NK-92 (cell line): ENCODE data around the gene CCDC116.
"Not testable (repeated sequence)": the region's sequence is repeated elsewhere in the genome, so short reads cannot be mapped to it uniquely, and the experiment has no call there.

ENCODE experiments used
- DNase-seq: peaks from one replicate; lab custom pipeline; 2025; ENCODE audit not compliant: unreplicated experiment; lab: John Stamatoyannopoulos, UW

The CCDC116 gene

DNA sequence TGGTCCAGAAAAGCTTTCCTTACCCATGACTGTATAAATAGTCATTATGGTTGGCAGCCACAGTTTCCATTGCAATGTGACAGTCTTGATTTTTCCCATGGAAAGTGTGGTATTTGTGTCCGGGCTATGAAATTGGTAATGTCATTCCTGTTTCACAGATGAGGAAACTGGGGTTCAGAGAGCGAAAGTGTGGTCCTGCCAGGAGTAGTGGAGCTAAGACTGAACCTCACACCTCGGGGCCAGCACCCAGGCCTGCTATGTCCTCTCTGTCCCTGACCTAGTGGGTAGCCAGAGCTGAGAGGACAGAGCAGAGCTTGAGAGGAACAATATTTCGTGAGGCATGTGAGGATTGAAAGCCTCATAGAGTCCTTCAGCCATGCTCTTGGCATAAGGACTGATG lies 1.5 kb upstream of the CCDC116 start:
- no peak for DNase-seq

DNA sequence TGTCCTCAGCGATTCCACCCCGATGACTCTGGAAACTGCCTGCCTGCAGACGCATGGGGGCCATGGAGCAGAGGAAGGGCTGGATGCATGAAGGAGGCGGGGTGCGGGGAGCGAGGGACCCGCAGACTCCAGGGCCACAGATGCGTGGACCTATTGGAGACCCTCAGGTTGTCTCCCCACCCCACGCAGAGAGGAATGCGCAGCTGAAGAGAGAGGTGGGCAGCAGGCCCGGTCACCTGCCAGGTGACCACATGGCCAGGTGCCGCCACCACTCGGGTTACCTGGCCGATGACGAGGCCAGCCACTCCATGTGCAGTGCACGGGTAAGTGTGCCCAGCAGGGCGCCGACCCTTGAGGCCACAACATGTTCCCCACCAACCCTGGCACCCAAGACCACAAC lies 371 bp downstream of the CCDC116 start:
- no peak for DNase-seq

- DNase-seq = no peak
Measured at GRCh38 chr22:21633481-21633880, 921 bp downstream of the CCDC116 start.

- no peak for DNase-seq
Measured at GRCh38 chr22:21634081-21634480, 1.5 kb downstream of the CCDC116 start.

DNA sequence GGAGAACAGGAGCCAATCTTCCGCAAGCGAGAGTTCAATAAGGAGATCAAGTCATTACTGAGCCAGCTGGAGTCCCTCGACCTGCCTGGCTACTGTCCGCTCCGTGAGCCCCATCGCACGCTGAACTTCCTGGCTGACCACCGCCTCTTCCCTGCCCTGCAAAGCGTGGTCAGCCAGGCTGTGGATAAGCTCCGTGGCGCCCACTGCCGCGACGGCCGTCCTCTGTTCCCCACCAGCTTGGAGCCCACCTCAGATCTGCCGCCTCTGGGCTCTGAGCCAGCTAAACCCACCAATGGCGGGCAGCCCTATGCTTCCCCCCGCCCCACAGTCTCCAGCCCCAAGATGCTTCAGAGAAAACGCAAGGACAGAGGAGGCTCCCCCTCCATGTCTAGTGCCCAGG lies 2.3 kb downstream of the CCDC116 start:
- no peak for DNase-seq

- no peak for DNase-seq
Measured at GRCh38 chr22:21635771-21636510, 3.4 kb downstream of the CCDC116 start.

- no peak for DNase-seq
Measured at GRCh38 chr22:21636629-21637218, 4.2 kb downstream of the CCDC116 start.

DNA sequence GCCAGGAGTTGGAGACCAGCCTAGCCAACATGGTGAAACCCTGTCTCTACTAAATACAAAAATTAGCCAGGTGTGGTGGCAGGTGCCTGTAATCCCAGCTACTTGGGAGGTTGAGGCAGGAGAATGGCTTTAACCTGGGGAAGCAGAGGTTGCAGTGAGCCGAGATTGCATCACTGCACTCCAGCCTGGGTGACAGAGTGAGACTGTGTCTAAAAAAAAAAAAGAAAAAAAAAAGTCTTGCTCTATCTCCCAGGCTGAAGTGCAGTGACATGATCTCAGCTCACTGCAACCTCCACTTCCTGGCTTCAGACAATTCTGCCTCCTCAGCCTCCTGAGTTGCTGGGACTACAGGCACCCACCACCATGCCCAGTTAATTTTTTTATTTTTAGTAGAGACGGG lies 4.9 kb downstream of the CCDC116 start:
- not testable (repeated sequence) for DNase-seq

DNA sequence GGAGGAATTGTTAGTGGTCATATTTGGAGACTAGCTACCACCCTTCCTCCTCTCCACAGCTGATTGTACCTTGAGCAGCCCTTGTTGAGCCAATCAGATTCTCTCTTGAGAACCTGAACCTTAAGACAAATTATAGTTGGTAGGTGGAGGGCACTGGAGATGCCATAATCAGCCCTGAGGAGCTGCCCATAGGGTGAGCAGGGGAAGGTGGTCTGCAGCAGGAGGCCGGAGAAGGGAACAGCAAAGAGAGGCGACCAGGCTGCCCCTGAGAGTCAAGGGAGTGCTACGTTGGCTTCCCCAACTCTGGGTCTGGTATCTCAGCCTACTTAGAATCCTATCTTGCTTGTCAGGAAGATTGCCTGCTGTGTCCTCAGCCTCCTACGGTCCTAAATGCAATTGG lies 6.8 kb downstream of the CCDC116 start:
- DNase-seq = no peak

DNA sequence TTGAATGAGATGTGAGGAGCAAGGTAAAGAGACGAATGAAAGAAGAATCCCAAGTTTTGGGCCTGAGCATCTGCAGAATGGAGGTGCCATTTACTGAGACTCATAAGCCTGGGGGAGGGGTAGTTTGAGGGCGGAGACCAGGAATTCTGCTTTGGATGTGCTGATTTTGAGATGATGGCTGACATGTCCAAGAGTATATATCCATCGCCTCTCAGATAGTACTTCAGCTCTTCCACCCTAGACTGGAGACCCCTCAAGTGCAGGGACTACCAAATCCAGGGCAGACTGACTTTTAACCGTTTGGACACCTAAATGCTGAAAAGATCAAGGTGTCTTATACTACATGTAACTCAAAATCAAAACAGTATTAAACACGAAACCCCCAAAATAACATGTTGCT lies 8.2 kb downstream of the CCDC116 start:
- no peak for DNase-seq

- DNase-seq = no peak
Measured at GRCh38 chr22:21641417-21641788, 8.8 kb downstream of the CCDC116 start.

- peak; percentile 82 for DNase-seq
Measured at GRCh38 chr22:21641789-21642583, 9.4 kb downstream of the CCDC116 start, which contains the start of gene SDF2L1. Gene SDF2L1, plus strand, starts transcription at chr22:21642302. Its CDS starts 35 bp downstream, at chr22:21642337.

GRCh38 chr22:21642584-21643448 lies 10.3 kb downstream of the CCDC116 start:
- no peak for DNase-seq

GRCh38 chr22:21643533-21644357 lies 11.2 kb downstream of the CCDC116 start:
- no peak for DNase-seq

DNA sequence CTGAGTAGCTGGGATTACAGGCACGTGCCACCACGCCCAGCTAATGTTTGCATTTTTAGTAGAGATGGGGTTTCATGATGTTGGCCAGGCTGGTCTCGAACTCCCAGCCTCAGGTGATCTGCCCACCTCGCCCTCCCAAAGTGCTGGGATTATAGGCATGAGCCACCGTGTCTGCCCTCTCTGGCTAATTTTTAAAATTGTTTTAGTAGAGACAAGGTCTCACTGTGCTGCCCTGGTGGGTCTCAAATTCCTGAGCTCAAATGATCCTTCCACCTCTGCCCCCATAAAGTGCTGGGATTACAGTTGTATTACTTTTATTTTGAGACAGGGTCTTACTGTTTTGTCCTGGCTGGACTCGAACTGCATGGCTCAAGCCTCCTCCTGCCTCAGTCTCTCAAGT lies 13.0 kb downstream of the CCDC116 start:
- DNase-seq = not testable (repeated sequence)

DNA sequence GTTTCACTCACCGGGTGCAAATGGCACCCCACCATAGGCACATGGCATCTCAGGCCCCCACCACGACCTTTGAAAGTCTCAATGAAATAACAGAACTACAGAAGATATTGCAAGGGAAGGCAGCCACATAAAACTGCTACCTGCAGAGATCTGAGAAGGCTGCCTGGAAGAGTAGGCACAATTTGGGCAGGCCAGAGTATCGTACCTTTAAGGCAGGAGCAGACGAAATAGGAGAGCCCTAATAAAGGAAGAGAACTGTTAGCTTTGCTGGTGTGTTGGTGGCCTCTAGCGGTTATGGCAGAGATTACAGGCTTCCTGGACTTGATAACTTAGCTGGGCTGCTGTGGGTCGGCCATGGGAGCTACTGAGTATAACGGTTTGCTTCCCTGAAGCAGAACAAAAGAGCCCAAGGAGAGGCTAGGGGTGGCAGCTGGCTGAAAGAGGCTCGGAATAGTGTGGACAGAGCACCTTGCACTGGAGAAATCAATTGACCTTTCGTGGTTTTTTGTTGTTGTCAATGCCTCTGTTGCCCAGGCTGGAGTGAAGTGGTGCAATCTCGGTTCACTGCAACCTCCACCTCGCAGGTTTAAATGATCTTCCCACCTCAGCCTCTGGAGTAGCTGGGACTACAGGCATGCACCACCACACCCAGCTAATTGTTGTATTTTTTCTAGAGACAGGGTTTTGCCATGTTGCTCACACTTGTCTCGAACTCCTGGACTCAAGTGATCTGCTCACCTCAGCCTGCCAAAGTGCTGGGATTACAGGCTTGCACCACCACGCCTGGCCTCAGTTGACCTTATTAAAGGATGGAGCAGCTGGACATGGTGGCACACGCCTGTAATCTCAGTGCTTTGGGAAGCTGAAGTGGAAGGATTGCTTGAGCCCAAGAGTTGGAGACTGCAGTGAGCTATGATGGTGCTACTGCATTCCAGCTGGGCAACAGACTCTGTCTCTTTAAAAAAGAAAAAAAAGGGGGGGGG lies 14.3 kb downstream of the CCDC116 start:
- DNase-seq = no peak

DNA sequence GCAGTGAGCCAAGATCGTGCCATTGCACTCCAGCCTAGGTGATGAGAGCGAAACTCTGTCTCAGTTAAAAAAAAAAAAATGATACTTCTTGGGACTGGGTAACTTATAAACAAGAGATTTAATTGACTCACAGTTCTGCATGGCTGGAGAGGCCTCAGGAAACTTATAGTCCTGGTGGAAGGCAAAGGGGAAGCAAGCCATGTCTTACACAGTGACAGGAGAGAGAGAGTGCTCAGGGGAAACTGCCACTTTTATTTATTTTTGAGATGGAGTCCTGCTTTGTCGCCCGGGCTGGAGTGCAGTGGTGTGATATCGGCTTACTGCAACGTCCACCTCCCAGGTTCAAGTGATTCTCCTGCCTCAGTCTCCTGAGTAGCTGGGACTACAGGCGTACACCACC lies 17.7 kb downstream of the CCDC116 start:
- DNase-seq = no peak

GRCh38 chr22:21650823-21651520 lies 18.4 kb downstream of the CCDC116 start:
- no peak for DNase-seq
